ENCODE measurements around the gene FZR1.

- no peak for TF ChIP-seq POLR2A (IDR thresholded peaks at IDR 0.05)
- TF ChIP-seq CTCF (IDR thresholded peaks at IDR 0.05), result no peak
- TF ChIP-seq EP300 (IDR thresholded peaks at IDR 0.05), result no peak
Observed at GRCh38 chr19:3586707-3587346, 80.7 kb downstream of the FZR1 start.

All from suprapubic skin (tissue), 3 donors.